ENCODE measurements around the gene C1QTNF9.
"Not testable (repeated sequence)": the region's sequence is repeated elsewhere in the genome, so short reads cannot be mapped to it uniquely, and the experiment has no call there.

Gene C1QTNF9

GRCh38 chr13:24323036-24323738 lies 13.8 kb downstream of the C1QTNF9 start:
- DNase-seq = no peak

GRCh38 chr13:24323739-24324075 lies 14.3 kb downstream of the C1QTNF9 start:
- no peak for DNase-seq

GRCh38 chr13:24327598-24327997 lies 18.2 kb downstream of the C1QTNF9 start:
- not testable (repeated sequence) for DNase-seq

- no peak for DNase-seq
These were observed 18.8 kb downstream of the C1QTNF9 start for GRCh38 chr13:24328145-24328544.

- no peak for DNase-seq
These were observed 29.3 kb downstream of the C1QTNF9 start for GRCh38 chr13:24338721-24339120.

- DNase-seq = no peak
These were observed 30.7 kb downstream of the C1QTNF9 start for GRCh38 chr13:24339937-24340607.

GRCh38 chr13:24340608-24340955 lies 31.2 kb downstream of the C1QTNF9 start:
- DNase-seq = no peak

GRCh38 chr13:24341439-24341838 lies 32.1 kb downstream of the C1QTNF9 start:
- no peak for DNase-seq

- DNase-seq = no peak
These were observed 39.0 kb downstream of the C1QTNF9 start for GRCh38 chr13:24348385-24348784.

GRCh38 chr13:24348797-24349515 lies 39.6 kb downstream of the C1QTNF9 start:
- no peak for DNase-seq

GRCh38 chr13:24349778-24350664 lies 40.6 kb downstream of the C1QTNF9 start:
- DNase-seq = not testable (repeated sequence)

GRCh38 chr13:24351423-24351822 lies 42.0 kb downstream of the C1QTNF9 start:
- no peak for DNase-seq

GRCh38 chr13:24353736-24354135 lies 44.4 kb downstream of the C1QTNF9 start:
- no peak for DNase-seq

GRCh38 chr13:24355103-24355502 lies 45.7 kb downstream of the C1QTNF9 start:
- DNase-seq = no peak

GRCh38 chr13:24356270-24356669 lies 46.9 kb downstream of the C1QTNF9 start:
- DNase-seq = no peak

- DNase-seq = no peak
These were observed 47.5 kb downstream of the C1QTNF9 start for GRCh38 chr13:24356837-24357236.

- no peak for DNase-seq
These were observed 48.4 kb downstream of the C1QTNF9 start for GRCh38 chr13:24357756-24358155.

- DNase-seq = not testable (repeated sequence)
These were observed 49.5 kb downstream of the C1QTNF9 start for GRCh38 chr13:24358836-24359235.

- DNase-seq = not testable (repeated sequence)
These were observed 49.9 kb downstream of the C1QTNF9 start for GRCh38 chr13:24359252-24359651.

GRCh38 chr13:24360106-24360505 lies 50.7 kb downstream of the C1QTNF9 start:
- DNase-seq = no peak

- DNase-seq = no peak
These were observed 51.7 kb downstream of the C1QTNF9 start for GRCh38 chr13:24361113-24361512.

- no peak for DNase-seq
These were observed 52.5 kb downstream of the C1QTNF9 start for GRCh38 chr13:24361852-24362366.

GRCh38 chr13:24362435-24362952 lies 53.1 kb downstream of the C1QTNF9 start:
- no peak for DNase-seq
